ENCODE data around the gene RNU7-1. TPM values are rescaled to one million over a fixed set of nuclear protein-coding genes. Genes with fewer than 3 reads are reported as not detected.

The RNU7-1 gene
- total RNA-seq, 2 donors from 2014 or later, result not detected

DNA sequence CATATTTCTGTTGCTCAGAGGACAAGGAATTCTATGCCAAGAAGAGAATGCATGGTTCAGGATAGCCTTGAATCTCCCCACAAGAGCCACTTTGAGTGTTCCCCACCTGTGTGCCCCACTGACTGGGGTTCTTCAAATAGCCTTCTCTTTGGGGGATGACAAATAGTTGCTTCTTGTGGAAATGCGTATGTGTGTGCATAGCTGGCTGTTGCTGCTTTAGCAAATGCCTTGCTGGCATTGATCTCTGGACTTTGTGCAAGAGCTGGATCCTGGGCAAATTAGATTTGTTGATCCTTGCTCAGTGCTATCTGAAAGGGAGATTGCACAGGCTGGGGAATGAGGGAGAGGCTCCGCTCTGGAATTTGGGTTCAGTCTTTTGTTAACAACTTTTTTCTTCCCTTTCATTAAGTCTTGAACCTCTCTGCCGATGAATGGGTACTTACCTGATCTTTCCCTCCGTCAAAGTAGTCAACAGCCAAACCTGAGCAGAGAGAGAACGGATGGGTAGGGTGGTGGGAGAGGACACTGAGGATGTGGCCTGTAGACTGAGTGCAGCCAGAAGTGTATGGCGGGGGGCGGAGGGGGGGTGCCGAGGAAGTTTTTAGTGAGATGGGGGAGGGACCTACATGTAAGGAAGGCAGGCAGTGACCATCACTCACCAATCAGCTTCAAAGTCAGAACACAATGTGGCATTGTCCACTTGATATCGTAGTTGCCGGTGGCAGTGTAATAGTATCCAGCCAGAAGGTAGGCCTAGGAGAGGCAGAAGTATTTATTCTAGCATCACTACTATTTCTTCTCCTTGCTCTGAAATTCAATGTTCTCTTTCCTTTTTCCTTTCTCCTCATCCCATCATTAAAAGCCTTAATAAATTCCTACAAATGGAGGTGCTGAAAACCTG lies 37.8 kb downstream of the RNU7-1 start:
- TF ChIP-seq CTCF (IDR thresholded peaks at IDR 0.05), result no peak
- Histone ChIP-seq H3K36me3 (peaks cover 47% of the 10 kb centered on the region), H3K27me3 (replicated peaks; ENCODE audit: insufficient read depth) (no peaks in the 10 kb centered on the region), H3K9me3 (no peaks in the 10 kb centered on the region), H3K4me1 (ENCODE audit: control insufficient read depth in 1 of 2, low read depth in 2 of 2) (no peaks in the 10 kb centered on the region), H3K4me3 (no peak overlapping the region), H3K27ac (no peak overlapping the region)
- ATAC-seq (ENCODE audit: insufficient number of reproducible peaks, low FRiP score, low read depth) (no peak), DNase-seq (ENCODE audit: low spot score) (no peak)

DNA sequence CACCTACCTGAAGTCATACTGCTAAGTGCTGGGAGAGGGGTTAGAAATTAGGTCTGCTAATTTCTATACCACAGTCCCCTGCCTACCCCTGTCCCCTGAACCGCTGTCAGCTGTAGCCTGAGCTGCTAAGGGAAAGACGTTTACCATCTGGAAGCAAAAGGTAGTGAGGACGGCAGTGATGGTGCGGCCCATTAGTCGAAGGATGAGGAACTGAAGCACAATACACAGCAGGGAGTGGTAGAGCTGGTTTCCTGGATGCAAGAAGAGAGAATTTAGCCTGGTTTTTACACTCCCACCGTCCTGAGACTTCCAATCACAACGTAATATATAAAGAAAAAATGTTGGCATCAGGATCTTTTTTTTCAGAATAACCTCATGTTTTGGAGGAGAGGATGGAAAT lies 38.9 kb downstream of the RNU7-1 start:
- DNase-seq (ENCODE audit: low spot score) (no peak), ATAC-seq (ENCODE audit: insufficient number of reproducible peaks, low FRiP score, low read depth) (no peak)
- Histone ChIP-seq H3K36me3 (peaks cover 40% of the 10 kb centered on the region), H3K4me3 (no peak overlapping the region), H3K9me3 (no peaks in the 10 kb centered on the region), H3K4me1 (ENCODE audit: control insufficient read depth in 1 of 2, low read depth in 2 of 2) (no peaks in the 10 kb centered on the region), H3K27me3 (replicated peaks; ENCODE audit: insufficient read depth) (no peaks in the 10 kb centered on the region), H3K27ac (no peak overlapping the region)
- no peak for TF ChIP-seq CTCF (IDR thresholded peaks at IDR 0.05)

DNA sequence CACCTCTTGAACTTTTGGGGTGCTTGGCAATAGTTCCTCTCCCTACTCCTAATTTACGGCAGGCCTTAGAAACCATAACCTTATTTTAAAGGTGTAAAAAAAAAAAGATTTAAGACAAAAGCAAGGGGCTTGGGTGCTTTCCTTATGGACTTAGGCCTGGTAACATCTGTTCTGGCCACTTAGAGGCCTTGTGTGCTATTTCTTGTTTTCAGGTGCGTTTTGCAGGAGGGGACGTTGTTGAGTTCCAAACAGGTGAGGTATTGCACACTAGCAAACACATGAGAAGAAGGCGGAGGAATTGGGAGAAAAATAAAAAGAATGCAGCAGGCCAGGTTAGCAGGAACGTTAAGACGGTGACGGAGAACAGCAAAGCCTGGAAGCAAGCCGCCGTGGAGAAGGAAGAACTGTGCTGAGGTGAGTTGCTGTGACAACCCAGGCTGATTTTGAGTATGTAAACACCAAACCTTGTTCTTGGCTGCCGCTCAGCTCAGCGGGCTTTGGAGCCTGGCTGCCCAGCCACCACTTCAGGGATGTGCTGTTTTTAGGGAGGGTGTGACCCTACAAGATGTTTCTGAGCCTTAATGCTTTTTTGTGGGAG lies 44.4 kb downstream of the RNU7-1 start:
- Histone ChIP-seq H3K4me3 (no peak overlapping the region), H3K4me1 (ENCODE audit: control insufficient read depth in 1 of 2, low read depth in 2 of 2) (no peaks in the 10 kb centered on the region), H3K9me3 (no peaks in the 10 kb centered on the region), H3K36me3 (peaks cover 12% of the 10 kb centered on the region), H3K27me3 (replicated peaks; ENCODE audit: insufficient read depth) (no peaks in the 10 kb centered on the region), H3K27ac (no peak overlapping the region)
- TF ChIP-seq CTCF (IDR thresholded peaks at IDR 0.05), result no peak
- ATAC-seq (ENCODE audit: insufficient number of reproducible peaks, low FRiP score, low read depth), result no peak
- no peak for DNase-seq (ENCODE audit: low spot score)

Other genes starting within 250 kb of the RNU7-1 start
- gene PIANP, start 243.0 kb upstream of the RNU7-1 start, total RNA-seq, result 1 to 10 TPM; 3.1 to 4.2 TPM
- 10 to 100 TPM; 69.9 to 78.2 TPM for gene COPS7A, start 219.8 kb upstream of the RNU7-1 start, total RNA-seq
- gene MLF2, start 190.7 kb upstream of the RNU7-1 start, total RNA-seq, result 100 to 1,000 TPM; 129 to 179 TPM
- 100 to 1,000 TPM; 168 to 186 TPM for gene PTMS, start 177.5 kb upstream of the RNU7-1 start, total RNA-seq
- 1 to 10 TPM in 1 of 2 donors, under 1 TPM in 1; 0.95 to 1.5 TPM for gene LAG3, start 171.3 kb upstream of the RNU7-1 start, total RNA-seq
- gene CD4, start 154.3 kb upstream of the RNU7-1 start, total RNA-seq, result 10 to 100 TPM; 22.3 to 25.0 TPM
- gene GPR162, start 122.0 kb upstream of the RNU7-1 start, total RNA-seq, result 1 to 10 TPM; 1.1 to 3.1 TPM
- 10 to 100 TPM; 66.1 to 77.7 TPM for gene P3H3, start 115.4 kb upstream of the RNU7-1 start, total RNA-seq
- gene GNB3, start 102.9 kb upstream of the RNU7-1 start, total RNA-seq, result 10 to 100 TPM in 1 of 2 donors, 1 to 10 TPM in 1; 9.3 to 16.6 TPM
- 1 to 10 TPM; 1.8 to 1.9 TPM for gene CDCA3, start 92.5 kb upstream of the RNU7-1 start, total RNA-seq
- gene USP5, start 91.7 kb upstream of the RNU7-1 start, total RNA-seq, result 10 to 100 TPM; 54.3 to 62.7 TPM
- 100 to 1,000 TPM; 287 to 322 TPM for gene TPI1, start 76.3 kb upstream of the RNU7-1 start, total RNA-seq
- gene SPSB2, start 70.5 kb upstream of the RNU7-1 start, total RNA-seq, result 10 to 100 TPM in 1 of 2 donors, 1 to 10 TPM in 1; 9.2 to 19.1 TPM
- 1 to 10 TPM; 8.5 TPM for gene LRRC23, start 39.0 kb upstream of the RNU7-1 start, total RNA-seq
- 10 to 100 TPM; 53.6 to 57.9 TPM for gene ENO2, start 29.2 kb upstream of the RNU7-1 start, total RNA-seq
- gene ATN1, start 15.9 kb upstream of the RNU7-1 start, total RNA-seq, result 100 to 1,000 TPM; 109 to 163 TPM
- 100 to 1,000 TPM; 370 to 416 TPM for gene C12orf57, start 206 bp downstream of the RNU7-1 start, total RNA-seq
- gene PTPN6, start 7.5 kb downstream of the RNU7-1 start, total RNA-seq, result 10 to 100 TPM; 19.0 to 24.0 TPM
- gene PHB2, start 26.8 kb downstream of the RNU7-1 start, total RNA-seq, result 100 to 1,000 TPM; 103 to 139 TPM
- 10 to 100 TPM; 31.5 to 31.7 TPM for gene EMG1, start 27.1 kb downstream of the RNU7-1 start, total RNA-seq
- 10 to 100 TPM; 40.5 to 51.9 TPM for gene LPCAT3, start 74.7 kb downstream of the RNU7-1 start, total RNA-seq
- gene C1S, start 116.9 kb downstream of the RNU7-1 start, total RNA-seq, result 100 to 1,000 TPM; 456 to 715 TPM
- gene C1R, start 148.6 kb downstream of the RNU7-1 start, total RNA-seq, result 100 to 1,000 TPM; 811 to 997 TPM
- gene C1RL, start 165.4 kb downstream of the RNU7-1 start, total RNA-seq, result 100 to 1,000 TPM; 126 to 134 TPM
- under 1 TPM in 1 of 2 donors, not detected in 1; 0.71 TPM for gene RBP5, start 185.1 kb downstream of the RNU7-1 start, total RNA-seq
- 10 to 100 TPM; 27.2 to 28.9 TPM for gene CLSTN3, start 186.6 kb downstream of the RNU7-1 start, total RNA-seq
- 10 to 100 TPM; 34.5 to 42.2 TPM for gene PEX5, start 245.9 kb downstream of the RNU7-1 start, total RNA-seq